H9 (cell line): ENCODE data around the gene TAS1R1. TPM values are rescaled to one million over a fixed set of nuclear protein-coding genes. Genes with fewer than 3 reads are reported as not detected.

ENCODE experiments used
- DNase-seq: peaks from one replicate; pipeline ENCODE4 v3.0.0-alpha.2; 2017
- H2AFZ ChIP-seq: one replicate; pipeline ENCODE4 v1.6.1; 2013; ENCODE audit warnings: mild to moderate bottlenecking, low read length, control low read depth, moderate library complexity
- H2AK5ac ChIP-seq: 2 replicates; pipeline ENCODE4 v1.6.1; 2013; ENCODE audit warnings: low read length, control low read depth, mixed read lengths; ENCODE audit not compliant: insufficient read length
- H2BK120ac ChIP-seq: one replicate; pipeline ENCODE4 v1.6.1; 2013; ENCODE audit warnings: low read depth, mild to moderate bottlenecking, low read length, control low read depth, inconsistent platforms; ENCODE audit not compliant: poor library complexity, severe bottlenecking
- H2BK12ac ChIP-seq: 2 replicates; pipeline ENCODE4 v1.6.1; 2013; ENCODE audit warnings: low read length, control low read depth, mixed read lengths, low read depth; ENCODE audit not compliant: insufficient read length
- H2BK15ac ChIP-seq: 2 replicates; pipeline ENCODE4 v1.6.1; 2013; ENCODE audit warnings: low read depth, low read length, control low read depth
- H2BK20ac ChIP-seq: one replicate; pipeline ENCODE4 v1.6.1; 2013; ENCODE audit warnings: low read depth, mild to moderate bottlenecking, low read length, control low read depth, inconsistent platforms; ENCODE audit not compliant: poor library complexity, severe bottlenecking
- H2BK5ac ChIP-seq: 2 replicates; pipeline ENCODE4 v1.6.1; 2013; ENCODE audit warnings: low read length, control low read depth, mixed read lengths; ENCODE audit not compliant: insufficient read length
- H3K14ac ChIP-seq: 2 replicates; pipeline ENCODE4 v1.6.1; 2013; ENCODE audit warnings: low read length, control low read depth; ENCODE audit not compliant: insufficient read depth
- H3K18ac ChIP-seq: 2 replicates; pipeline ENCODE4 v1.6.1; 2013; ENCODE audit warnings: low read depth, mild to moderate bottlenecking, mixed read lengths, low read length, control low read depth; ENCODE audit not compliant: insufficient read length
- H3K23ac ChIP-seq: 2 replicates; pipeline ENCODE4 v1.6.1; 2013; ENCODE audit warnings: low read length, control low read depth, mixed read lengths, low read depth; ENCODE audit not compliant: insufficient read length
- H3K23me2 ChIP-seq: 2 replicates; pipeline ENCODE4 v1.6.1; 2013; ENCODE audit warnings: low read depth, mild to moderate bottlenecking, mixed read lengths, low read length, control low read depth; ENCODE audit not compliant: insufficient read length, poor library complexity, severe bottlenecking
- H3K27ac ChIP-seq: 2 replicates; pipeline ENCODE4 v1.5.1; 2013; ENCODE audit warnings: low read length, control low read depth, mixed read lengths, low read depth; ENCODE audit not compliant: insufficient read length
- H3K27me3 ChIP-seq: 2 replicates; pipeline ENCODE4 v1.6.1; 2013; ENCODE audit warnings: low read length, control low read depth, inconsistent platforms; ENCODE audit not compliant: insufficient read depth
- H3K4ac ChIP-seq: 2 replicates; pipeline ENCODE4 v1.6.1; 2013; ENCODE audit warnings: low read depth, mild to moderate bottlenecking, control low read depth, inconsistent platforms, low read length, moderate library complexity
- H3K4me1 ChIP-seq: 2 replicates; pipeline ENCODE4 v1.6.1; 2013; ENCODE audit warnings: low read length, control low read depth, inconsistent platforms; ENCODE audit not compliant: insufficient read depth
- H3K4me2 ChIP-seq: 2 replicates; pipeline ENCODE4 v1.6.1; 2013; ENCODE audit warnings: low read length, control low read depth, mixed read lengths; ENCODE audit not compliant: insufficient read length, insufficient read depth
- H3K56ac ChIP-seq: 2 replicates; pipeline ENCODE4 v1.6.1; 2013; ENCODE audit warnings: low read depth, mild to moderate bottlenecking, mixed read lengths, low read length, control low read depth; ENCODE audit not compliant: insufficient read length
- H3K79me1 ChIP-seq: 2 replicates; pipeline ENCODE4 v1.6.1; 2013; ENCODE audit warnings: low read depth, mild to moderate bottlenecking, moderate library complexity, low read length, control low read depth, inconsistent platforms; ENCODE audit not compliant: insufficient read depth, poor library complexity, severe bottlenecking
- H3K79me2 ChIP-seq: 2 replicates; pipeline ENCODE4 v1.6.1; 2013; ENCODE audit warnings: low read length, control low read depth, inconsistent platforms; ENCODE audit not compliant: insufficient read depth
- H3K9ac ChIP-seq: 2 replicates; pipeline ENCODE4 v1.6.1; 2013; ENCODE audit warnings: low read length, control low read depth, mixed read lengths; ENCODE audit not compliant: insufficient read length; ENCODE audit errors: extremely low read depth
- H3K9me3 ChIP-seq: one replicate; pipeline ENCODE4 v1.6.1; 2013; ENCODE audit warnings: low read depth, low read length, inconsistent platforms; ENCODE audit not compliant: control insufficient read depth
- H3T11ph ChIP-seq: one replicate; pipeline ENCODE4 v1.6.1; 2013; ENCODE audit warnings: mild to moderate bottlenecking, low read length, control low read depth, inconsistent platforms
- H4K20me1 ChIP-seq: one replicate; pipeline ENCODE4 v1.6.1; 2013; ENCODE audit not compliant: control insufficient read depth, insufficient read length, insufficient read depth
- H4K5ac ChIP-seq: 2 replicates; pipeline ENCODE4 v1.6.1; 2013; ENCODE audit warnings: low read depth, mild to moderate bottlenecking, mixed read lengths, low read length, control low read depth; ENCODE audit not compliant: insufficient read length
- H4K8ac ChIP-seq: replicated peaks from 2 replicates; pipeline ENCODE4 v1.6.1; 2013; ENCODE audit warnings: low read length, control low read depth, mixed read lengths, low read depth; ENCODE audit not compliant: insufficient read length
- H4K91ac ChIP-seq: 2 replicates; pipeline ENCODE4 v1.6.1; 2013; ENCODE audit warnings: low read depth, mild to moderate bottlenecking, moderate library complexity, mixed read lengths, low read length, control low read depth; ENCODE audit not compliant: insufficient read length
- H3K27ac Mint-ChIP-seq, 3 experiments: 2 replicates in 2 of 3; 3 replicates in 1 of 3; pipeline ENCODE4 v1.8.0; 2020 to 2021; ENCODE audit warnings: mixed read lengths in 3 of 3, mild to moderate bottlenecking in 1 of 3, moderate library complexity in 1 of 3
- H3K27me3 Mint-ChIP-seq: 2 replicates; pipeline ENCODE4 v1.8.0; 2021; ENCODE audit warnings: low read depth, mild to moderate bottlenecking, moderate library complexity, mixed read lengths
- H3K36me3 Mint-ChIP-seq, 3 experiments: 2 replicates in 2 of 3; 3 replicates in 1 of 3; pipeline ENCODE4 v1.8.0; 2020 to 2021; ENCODE audit warnings: low read depth in 3 of 3, mixed read lengths in 3 of 3; ENCODE audit not compliant: insufficient read depth in 1 of 3
- H3K4me1 Mint-ChIP-seq, 2 experiments: 2 replicates each; pipeline ENCODE4 v1.8.0; 2020; ENCODE audit warnings: mixed read lengths in 2 of 2
- H3K4me3 Mint-ChIP-seq, 2 experiments: 2 replicates in 1 of 2; 3 replicates in 1 of 2; pipeline ENCODE4 v1.8.0; 2020 to 2021; ENCODE audit warnings: mild to moderate bottlenecking in 2 of 2, mixed read lengths in 2 of 2, moderate library complexity in 1 of 2
- H3K9me3 Mint-ChIP-seq, 2 experiments: 2 replicates in 1 of 2; 3 replicates in 1 of 2; pipeline ENCODE4 v1.8.0; 2020; ENCODE audit warnings: mild to moderate bottlenecking in 2 of 2, mixed read lengths in 2 of 2, moderate library complexity in 1 of 2
- WGBS: extraction: QIAGEN DNeasy Blood & Tissue Kit; methylation state at CpG from one replicate; pipeline ENCODE4 v1.1.7; 2013; ENCODE audit warnings: missing lambda C conversion rate, low lambda C conversion rate, mixed read lengths; ENCODE audit not compliant: insufficient read length; ENCODE audit errors: extremely low coverage; 5-methylcytosine and 5-hydroxymethylcytosine counted together
- total RNA-seq: library from RNA; stranded (reverse); gene quantifications from 2 replicates; pipeline ENCODE4 v1.2.1, GENCODE V29; 2021
- TF ChIP-seq, protein P1 (sequence below): fragments of 200-600 bp; sonication (generic); conservative IDR thresholded peaks from 3 replicates; pipeline ENCODE4 v1.8.0; 2021; ENCODE audit warnings: antibody characterized with exemption, mild to moderate bottlenecking

TAS1R1 gene
- total RNA-seq, 1 experiment from 2014 or later, result not detected

DNA sequence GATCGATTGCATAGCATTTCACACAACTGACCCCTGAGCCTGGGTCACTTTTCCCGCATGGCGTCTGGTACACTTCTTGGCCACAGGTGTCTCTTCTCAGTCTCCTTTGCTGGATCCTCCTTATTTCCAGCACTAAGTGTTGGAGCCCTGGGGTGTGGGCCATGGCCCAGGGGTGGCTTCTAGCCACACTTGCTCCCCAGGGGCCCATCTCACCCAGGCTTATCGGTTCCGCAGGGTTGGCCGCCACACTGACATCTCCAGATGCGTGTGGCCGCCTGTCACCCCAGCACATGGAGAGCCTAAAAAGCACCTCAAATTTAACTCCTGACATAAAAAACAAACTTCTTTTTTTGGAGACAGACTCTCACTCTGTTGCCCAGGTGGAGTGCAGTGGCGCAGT is 71.9 kb downstream of the TAS1R1 start:
- TF ChIP-seq, protein P1, sequence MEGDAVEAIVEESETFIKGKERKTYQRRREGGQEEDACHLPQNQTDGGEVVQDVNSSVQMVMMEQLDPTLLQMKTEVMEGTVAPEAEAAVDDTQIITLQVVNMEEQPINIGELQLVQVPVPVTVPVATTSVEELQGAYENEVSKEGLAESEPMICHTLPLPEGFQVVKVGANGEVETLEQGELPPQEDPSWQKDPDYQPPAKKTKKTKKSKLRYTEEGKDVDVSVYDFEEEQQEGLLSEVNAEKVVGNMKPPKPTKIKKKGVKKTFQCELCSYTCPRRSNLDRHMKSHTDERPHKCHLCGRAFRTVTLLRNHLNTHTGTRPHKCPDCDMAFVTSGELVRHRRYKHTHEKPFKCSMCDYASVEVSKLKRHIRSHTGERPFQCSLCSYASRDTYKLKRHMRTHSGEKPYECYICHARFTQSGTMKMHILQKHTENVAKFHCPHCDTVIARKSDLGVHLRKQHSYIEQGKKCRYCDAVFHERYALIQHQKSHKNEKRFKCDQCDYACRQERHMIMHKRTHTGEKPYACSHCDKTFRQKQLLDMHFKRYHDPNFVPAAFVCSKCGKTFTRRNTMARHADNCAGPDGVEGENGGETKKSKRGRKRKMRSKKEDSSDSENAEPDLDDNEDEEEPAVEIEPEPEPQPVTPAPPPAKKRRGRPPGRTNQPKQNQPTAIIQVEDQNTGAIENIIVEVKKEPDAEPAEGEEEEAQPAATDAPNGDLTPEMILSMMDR, result no peak

More for the DNA sequence above, 71.9 kb downstream of the TAS1R1 start:
- Histone ChIP-seq H2AFZ (no peak overlapping the region), H2BK15ac (no peak overlapping the region), H3K4me1 (no peaks in the 10 kb centered on the region), H3K4me2 (no peak overlapping the region), H3K56ac (no peak overlapping the region), H3K18ac (no peak overlapping the region), H3K4ac (no peak overlapping the region), H3K23ac (no peak overlapping the region), H2BK20ac (no peak overlapping the region), H3T11ph (no peak overlapping the region), H3K14ac (no peak overlapping the region), H2BK12ac (no peak overlapping the region), H3K27me3 (no peaks in the 10 kb centered on the region), H2BK5ac (no peak overlapping the region), H3K23me2 (peaks cover 5% of the 10 kb centered on the region), H3K9me3 (no peaks in the 10 kb centered on the region), H4K20me1 (no peaks in the 10 kb centered on the region), H3K27ac (no peak overlapping the region), H3K79me1 (no peaks in the 10 kb centered on the region), H4K91ac (no peak overlapping the region), H2AK5ac (no peak overlapping the region), H2BK120ac (no peak overlapping the region), H3K79me2 (0 out of 2 replicates have a peak, but pooled peaks cover 4% of the 10 kb centered on the region), H4K8ac (no peak overlapping the region), H3K9ac (no peak overlapping the region), H4K5ac (no peak overlapping the region)
- Mint-ChIP-seq H3K4me3 (peak overlapping the region; percentile 78 to 93; a peak in 4 of 5 replicates), H3K36me3 (peaks cover 21 to 66% (median 53%) of the 10 kb centered on the region in 3 experiments), H3K27ac (peak overlapping the region in 1 of 3 experiments; percentile 65; a peak in 1 of 7 replicates), H3K27me3 (no peaks in the 10 kb centered on the region), H3K9me3 (no peaks in the 10 kb centered on the region), H3K4me1 (peaks cover 12 to 23% of the 10 kb centered on the region in 2 experiments)
- no peak for DNase-seq
- no CpG with 5 or more reads among the region's 9 CpGs for WGBS
